ENCODE results near the gene ZNF213. TPM values are rescaled to one million over a fixed set of nuclear protein-coding genes. Genes with fewer than 3 reads are reported as not detected.

Gene ZNF213
- total RNA-seq, 1 donor from 2014 or later, result 14.9 TPM

GRCh38 chr16:3142770-3143169 lies 7.9 kb downstream of the ZNF213 start:
- Mint-ChIP-seq H3K27me3 (ENCODE audit: low read depth) (no peaks in the 10 kb centered on the region), H3K36me3 (ENCODE audit: low read depth) (peaks cover 5% of the 10 kb centered on the region), H3K4me3 (no peak overlapping the region), H3K27ac (ENCODE audit: unreplicated experiment) (no peak overlapping the region), H3K9me3 (no peaks in the 10 kb centered on the region), H3K4me1 (no peaks in the 10 kb centered on the region)
- DNase-seq (ENCODE audit: low read depth, low spot score), result no peak
- TF ChIP-seq, protein P1, sequence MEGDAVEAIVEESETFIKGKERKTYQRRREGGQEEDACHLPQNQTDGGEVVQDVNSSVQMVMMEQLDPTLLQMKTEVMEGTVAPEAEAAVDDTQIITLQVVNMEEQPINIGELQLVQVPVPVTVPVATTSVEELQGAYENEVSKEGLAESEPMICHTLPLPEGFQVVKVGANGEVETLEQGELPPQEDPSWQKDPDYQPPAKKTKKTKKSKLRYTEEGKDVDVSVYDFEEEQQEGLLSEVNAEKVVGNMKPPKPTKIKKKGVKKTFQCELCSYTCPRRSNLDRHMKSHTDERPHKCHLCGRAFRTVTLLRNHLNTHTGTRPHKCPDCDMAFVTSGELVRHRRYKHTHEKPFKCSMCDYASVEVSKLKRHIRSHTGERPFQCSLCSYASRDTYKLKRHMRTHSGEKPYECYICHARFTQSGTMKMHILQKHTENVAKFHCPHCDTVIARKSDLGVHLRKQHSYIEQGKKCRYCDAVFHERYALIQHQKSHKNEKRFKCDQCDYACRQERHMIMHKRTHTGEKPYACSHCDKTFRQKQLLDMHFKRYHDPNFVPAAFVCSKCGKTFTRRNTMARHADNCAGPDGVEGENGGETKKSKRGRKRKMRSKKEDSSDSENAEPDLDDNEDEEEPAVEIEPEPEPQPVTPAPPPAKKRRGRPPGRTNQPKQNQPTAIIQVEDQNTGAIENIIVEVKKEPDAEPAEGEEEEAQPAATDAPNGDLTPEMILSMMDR (conservative IDR thresholded peaks at IDR 0.05), result no peak

DNA sequence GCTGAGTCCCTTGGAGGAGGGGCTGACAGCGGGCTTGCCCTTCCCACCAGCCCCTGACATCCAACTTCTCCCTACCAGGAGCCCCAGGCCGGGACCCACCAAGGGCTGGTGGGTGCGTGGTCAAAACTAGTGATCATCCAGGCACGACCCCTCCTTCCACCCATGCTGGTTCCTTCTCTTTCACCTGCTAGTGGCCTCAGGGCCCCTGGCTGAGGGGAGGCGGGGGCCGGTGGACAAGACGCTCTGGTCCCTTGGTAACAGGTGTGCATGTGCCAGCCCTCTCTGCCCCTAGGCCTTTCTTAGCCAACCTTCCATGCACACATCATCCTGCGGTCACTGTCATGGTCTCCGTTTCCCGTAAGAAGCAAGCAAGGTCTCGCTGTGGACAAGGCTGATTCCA lies 8.4 kb downstream of the ZNF213 start:
- no peak for DNase-seq (ENCODE audit: low read depth, low spot score)
- no peak overlapping the region for H3K27ac Mint-ChIP-seq (ENCODE audit: unreplicated experiment)
- H3K4me3 Mint-ChIP-seq, result peak overlapping the region; percentile 65
- H3K36me3 Mint-ChIP-seq (ENCODE audit: low read depth), result peaks cover 5% of the 10 kb centered on the region
- no peaks in the 10 kb centered on the region for H3K4me1 Mint-ChIP-seq
- no peaks in the 10 kb centered on the region for H3K27me3 Mint-ChIP-seq (ENCODE audit: low read depth)
- TF ChIP-seq, protein P1 (conservative IDR thresholded peaks at IDR 0.05), result no peak
- no peaks in the 10 kb centered on the region for H3K9me3 Mint-ChIP-seq

DNA sequence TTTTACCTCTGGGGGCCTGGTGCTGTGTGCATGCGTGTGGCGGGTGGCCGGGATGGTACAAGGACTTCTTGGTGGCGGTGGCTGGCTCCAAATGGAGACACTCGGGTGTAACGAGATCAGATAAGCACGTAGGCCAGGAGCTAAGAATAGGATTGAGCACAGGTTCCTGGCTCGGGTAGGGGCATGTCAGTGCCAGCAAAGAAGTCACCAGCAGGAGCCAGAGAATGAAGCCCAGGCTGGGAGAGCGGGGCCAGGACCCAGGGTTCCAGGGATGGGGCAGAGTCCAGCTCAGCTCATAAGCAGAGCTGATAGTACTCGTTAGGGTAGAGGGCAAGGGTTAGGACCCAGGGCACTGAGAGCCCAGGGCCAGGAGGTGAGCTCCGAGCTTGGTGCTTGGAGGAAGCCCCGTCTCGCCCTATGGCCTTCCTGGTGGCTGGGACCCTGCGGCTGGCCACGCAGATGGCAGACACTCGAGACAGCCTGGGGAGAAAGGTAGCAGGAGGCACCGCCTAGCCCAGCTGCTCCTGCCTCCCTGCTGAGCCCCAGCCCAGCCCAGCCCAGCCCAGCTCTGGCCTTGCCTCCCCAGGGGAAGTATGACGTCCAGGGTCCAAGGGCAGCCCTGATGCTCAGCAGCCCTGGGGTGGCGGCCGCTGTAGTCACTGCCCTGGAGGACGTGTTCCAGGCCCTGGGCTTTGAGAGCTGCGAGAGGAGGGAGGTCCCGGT lies 8.9 kb downstream of the ZNF213 start:
- H3K9me3 Mint-ChIP-seq, result no peaks in the 10 kb centered on the region
- DNase-seq (ENCODE audit: low read depth, low spot score), result no peak
- peaks cover 3% of the 10 kb centered on the region for H3K27me3 Mint-ChIP-seq (ENCODE audit: low read depth)
- TF ChIP-seq, protein P1 (conservative IDR thresholded peaks at IDR 0.05), result no peak
- H3K4me1 Mint-ChIP-seq, result no peaks in the 10 kb centered on the region
- peaks cover 5% of the 10 kb centered on the region for H3K36me3 Mint-ChIP-seq (ENCODE audit: low read depth)
- no peak overlapping the region for H3K27ac Mint-ChIP-seq (ENCODE audit: unreplicated experiment)
- H3K4me3 Mint-ChIP-seq, result peak overlapping the region; percentile 65

DNA sequence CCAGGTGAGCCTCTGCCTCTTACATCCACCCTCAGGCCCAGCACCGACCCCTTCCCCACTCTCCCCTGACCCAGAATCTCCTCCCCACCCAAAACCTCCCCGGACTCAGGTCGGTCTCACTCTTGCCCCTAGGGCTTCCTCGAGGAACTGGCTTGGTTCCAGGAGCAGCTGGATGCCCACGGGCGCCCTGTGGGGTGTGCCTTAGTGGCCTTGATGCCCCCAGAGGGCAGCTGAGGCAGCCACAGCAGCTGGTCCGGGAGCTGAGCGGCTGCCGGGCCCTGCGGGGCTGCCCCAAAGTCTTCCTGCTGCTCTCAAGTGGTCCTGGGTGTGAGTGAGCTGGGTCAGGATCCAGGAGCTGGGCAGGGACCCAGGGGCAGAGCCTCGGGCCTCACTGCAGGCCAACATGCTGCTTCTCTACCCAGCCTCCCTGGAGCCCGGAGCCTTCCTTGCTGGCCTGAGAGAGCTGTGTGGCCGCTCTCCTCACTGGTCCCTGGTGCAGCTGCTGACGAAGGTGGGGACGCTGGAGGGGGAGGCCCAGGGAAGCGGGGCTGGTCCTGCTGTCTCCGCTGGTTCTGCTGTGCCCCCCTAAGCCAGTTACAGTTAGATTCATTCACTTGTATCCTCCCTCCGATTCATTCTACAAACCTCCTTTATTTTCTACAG lies 9.6 kb downstream of the ZNF213 start:
- Mint-ChIP-seq H3K4me1 (no peaks in the 10 kb centered on the region), H3K27ac (ENCODE audit: unreplicated experiment) (no peak overlapping the region), H3K9me3 (no peaks in the 10 kb centered on the region), H3K27me3 (ENCODE audit: low read depth) (peaks cover 7% of the 10 kb centered on the region), H3K36me3 (ENCODE audit: low read depth) (peaks cover 5% of the 10 kb centered on the region), H3K4me3 (no peak overlapping the region)
- DNase-seq (ENCODE audit: low read depth, low spot score), result no peak
- TF ChIP-seq, protein P1 (conservative IDR thresholded peaks at IDR 0.05), result no peak

GRCh38 chr16:3145151-3145550 lies 10.3 kb downstream of the ZNF213 start:
- H3K27me3 Mint-ChIP-seq (ENCODE audit: low read depth), result peaks cover 12% of the 10 kb centered on the region

More at GRCh38 chr16:3145151-3145550, 10.3 kb downstream of the ZNF213 start:
- DNase-seq (ENCODE audit: low read depth, low spot score), result no peak
- peaks cover 5% of the 10 kb centered on the region for H3K36me3 Mint-ChIP-seq (ENCODE audit: low read depth)
- H3K9me3 Mint-ChIP-seq, result no peaks in the 10 kb centered on the region
- H3K4me1 Mint-ChIP-seq, result peaks cover 6% of the 10 kb centered on the region
- no peak overlapping the region for H3K4me3 Mint-ChIP-seq
- H3K27ac Mint-ChIP-seq (ENCODE audit: unreplicated experiment), result no peak overlapping the region
- TF ChIP-seq, protein P1 (conservative IDR thresholded peaks at IDR 0.05), result no peak
